HT1080 (cell line): Measurements from ENCODE around the gene FREM1. TPM values are rescaled to one million over a fixed set of nuclear protein-coding genes. Genes with fewer than 3 reads are reported as not detected.
A peak's percentile ranks its signal among the peaks of the same experiment; 100 is the strongest.

ENCODE experiments used
- DNase-seq: peaks from one replicate; pipeline ENCODE4 v3.0.0-alpha.2; 2015; ENCODE audit warnings: low read depth
- small RNA-seq: library from RNA; depleted of rRNA; stranded (forward); fragments of <200 nt; gene quantifications from one replicate; pipeline ENCODE3, GENCODE V24; 2014
- total RNA-seq: library from RNA; depleted of rRNA; stranded (reverse); fragments of >200 nt; shearing (Covaris generic); gene quantifications from 2 replicates; pipeline ENCODE4 v1.2.3, GENCODE V29; 2014; rRNA removed

FREM1 gene
- total RNA-seq, 1 experiment from 2014 or later: 0.05 TPM

DNA sequence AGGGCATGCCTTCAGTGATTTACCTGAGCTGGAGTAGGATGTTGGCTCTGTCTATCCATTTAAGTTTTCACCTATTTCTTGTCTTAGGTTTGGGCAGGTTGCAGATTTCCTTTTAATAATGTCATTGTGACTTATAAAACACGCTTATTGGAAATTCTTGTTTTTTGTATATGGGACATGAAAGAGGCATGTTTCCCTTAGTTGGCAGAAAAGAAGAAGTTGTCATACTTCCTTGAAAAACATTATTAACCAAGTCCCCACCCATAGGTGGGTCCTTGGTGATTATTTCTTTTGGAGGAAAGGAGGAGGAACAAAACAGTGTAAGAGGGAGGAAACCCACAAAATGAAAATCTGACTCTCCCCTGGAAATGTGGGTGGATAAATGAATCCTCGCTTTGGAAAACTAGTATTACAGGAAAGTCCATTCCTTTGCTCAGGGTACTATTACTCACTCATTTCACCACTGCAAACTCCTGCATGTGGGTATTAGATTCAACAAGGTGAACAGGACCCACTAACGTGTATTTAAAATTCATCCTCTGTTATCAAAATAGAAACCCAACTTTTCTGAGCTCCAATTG, 197.0 kb downstream of the FREM1 start:
- DNase-seq: no peak

DNA sequence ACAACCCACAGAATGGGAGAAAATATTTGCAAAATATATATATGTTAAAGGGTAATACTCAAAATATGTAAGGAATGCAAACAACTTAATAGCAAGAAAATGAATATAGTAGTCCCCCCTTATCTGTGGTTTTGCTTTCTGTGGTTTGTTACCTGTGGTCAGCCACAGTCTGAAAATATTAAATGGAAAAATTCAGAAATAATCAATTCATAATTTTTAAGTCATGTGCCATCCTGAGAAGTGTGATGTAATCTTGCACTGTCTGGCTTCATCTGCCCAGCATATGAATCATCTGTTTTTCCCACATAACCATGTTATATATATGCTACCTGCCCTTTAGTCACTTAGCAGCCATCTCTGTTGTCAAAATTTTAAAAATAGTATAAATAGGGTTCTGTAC, 199.4 kb downstream of the FREM1 start:
- DNase-seq: peak; percentile 45

DNA sequence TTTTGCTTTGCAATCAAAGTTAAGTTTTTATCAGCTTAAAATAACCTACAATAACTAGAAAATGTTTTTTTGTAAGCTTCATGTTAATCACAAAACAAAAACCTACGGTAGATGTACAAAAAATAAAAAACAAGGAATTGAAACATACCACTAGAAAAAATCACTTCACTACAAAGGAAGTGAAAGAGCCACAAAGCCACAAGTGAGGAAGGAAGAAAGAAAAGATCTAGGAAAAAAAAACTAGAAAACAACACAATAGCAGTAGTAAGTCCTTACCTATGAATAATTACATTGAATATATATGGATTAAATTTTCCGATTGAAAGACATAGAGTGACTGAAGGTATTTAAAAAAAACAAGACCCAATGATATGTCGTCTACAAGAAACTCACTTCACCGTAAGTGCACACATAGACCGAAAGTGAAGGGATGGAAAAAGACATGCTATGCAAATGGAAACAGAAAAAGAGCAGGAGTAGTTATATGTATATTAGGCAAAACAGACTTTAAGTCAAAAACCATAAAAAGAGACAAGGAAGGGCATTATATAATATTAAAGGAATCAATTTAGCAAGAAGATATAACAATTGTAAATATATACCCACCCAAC, 203.6 kb downstream of the FREM1 start:
- DNase-seq: no peak

DNA sequence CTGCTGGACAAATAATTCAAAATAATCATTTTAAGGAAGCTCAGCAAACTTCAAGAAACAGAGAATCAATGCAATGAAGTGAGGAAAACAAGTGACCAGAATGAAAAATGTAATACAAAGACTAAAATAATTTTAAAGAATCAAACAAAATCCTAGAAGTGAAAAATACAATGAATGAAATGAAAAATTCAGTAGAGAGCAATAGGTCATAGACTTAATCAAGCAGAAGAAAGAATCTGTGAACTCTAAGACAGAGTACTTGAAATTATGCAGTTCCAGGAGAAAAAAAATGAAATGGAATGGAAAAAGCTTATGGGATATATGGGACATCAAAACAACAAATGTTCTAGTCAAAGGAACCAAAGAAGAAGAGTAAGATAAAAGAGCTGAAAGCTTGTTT, 205.1 kb downstream of the FREM1 start:
- no peak for DNase-seq

DNA sequence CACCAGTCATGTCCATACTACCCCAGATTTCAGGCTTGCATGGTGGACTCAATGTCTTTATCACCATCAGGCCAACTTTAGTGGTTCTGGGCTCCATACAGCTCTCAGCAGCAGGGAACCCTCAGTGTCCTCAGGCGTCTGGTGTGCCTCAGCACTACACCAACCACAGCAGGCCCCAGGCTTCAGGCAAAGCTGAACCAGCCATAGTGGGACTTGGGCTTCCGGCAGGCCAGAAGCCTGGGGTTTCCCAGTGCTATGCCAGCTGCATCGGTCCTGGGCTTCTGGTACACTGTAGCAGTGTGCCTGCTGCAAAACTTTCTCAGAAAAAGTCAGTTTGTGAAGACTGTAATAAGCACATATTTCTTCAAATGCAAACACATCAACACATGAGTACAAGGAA, 205.9 kb downstream of the FREM1 start:
- DNase-seq: no peak

DNA sequence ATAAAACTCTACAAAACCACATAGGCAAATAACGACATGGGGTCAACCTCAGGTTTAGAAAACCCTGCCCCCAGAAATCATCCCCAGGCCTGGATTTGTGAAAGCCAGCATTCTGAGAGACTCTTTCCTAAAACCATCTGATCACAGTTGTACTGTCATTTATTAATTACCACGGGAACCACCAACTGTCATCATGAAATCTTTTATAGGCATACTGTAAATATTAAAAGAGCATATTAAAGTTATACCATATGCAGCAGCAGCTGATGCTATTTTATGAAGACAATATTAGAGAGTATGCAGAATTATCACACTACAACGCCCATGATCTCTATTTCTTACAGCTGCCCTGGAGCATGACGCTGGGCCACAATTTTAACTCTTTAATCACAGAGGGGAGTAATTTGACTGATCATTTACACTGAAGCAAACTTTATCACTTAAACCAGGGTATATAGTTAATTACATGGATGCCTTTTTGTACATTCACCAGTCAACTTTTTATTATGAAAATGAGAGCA, 208.0 kb downstream of the FREM1 start:
- no peak for DNase-seq

DNA sequence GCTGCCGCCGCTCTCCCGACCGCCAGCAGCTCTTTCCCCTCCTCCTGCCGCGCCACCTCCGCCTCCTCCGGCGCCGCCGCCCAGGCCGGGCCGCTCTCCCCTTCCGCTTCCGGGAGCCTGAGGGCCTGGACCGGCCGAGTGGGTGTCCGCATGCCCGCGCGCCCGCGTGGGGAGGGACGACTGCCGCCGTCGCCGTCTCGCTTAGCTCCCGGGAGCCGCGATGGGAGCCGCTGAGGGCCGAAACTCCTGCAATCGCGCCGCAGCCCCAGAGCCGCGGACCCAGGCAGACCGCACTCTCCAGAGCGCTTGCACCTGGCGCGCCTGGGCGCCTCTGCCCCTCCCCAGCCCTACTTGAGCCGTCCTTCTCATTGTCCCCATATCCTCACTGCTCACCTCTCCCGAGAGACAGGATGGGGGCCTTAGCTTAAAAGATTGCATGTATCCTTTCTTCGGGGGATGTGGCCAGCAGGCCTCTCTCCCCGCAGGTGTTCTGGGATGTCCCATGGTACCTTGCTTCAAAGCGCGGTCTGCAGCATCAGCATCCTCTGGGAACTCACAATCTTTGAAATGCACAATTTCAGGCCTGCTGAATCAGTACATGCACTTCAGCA, 216.9 kb downstream of the FREM1 start, which contains the start of gene ZDHHC21:
ZDHHC21 (minus strand) TSS at position 182 of the 611 bp plus-strand sequence. CDS start 19,092 bp downstream, outside the sequence.
- DNase-seq: peak; percentile 55

DNA sequence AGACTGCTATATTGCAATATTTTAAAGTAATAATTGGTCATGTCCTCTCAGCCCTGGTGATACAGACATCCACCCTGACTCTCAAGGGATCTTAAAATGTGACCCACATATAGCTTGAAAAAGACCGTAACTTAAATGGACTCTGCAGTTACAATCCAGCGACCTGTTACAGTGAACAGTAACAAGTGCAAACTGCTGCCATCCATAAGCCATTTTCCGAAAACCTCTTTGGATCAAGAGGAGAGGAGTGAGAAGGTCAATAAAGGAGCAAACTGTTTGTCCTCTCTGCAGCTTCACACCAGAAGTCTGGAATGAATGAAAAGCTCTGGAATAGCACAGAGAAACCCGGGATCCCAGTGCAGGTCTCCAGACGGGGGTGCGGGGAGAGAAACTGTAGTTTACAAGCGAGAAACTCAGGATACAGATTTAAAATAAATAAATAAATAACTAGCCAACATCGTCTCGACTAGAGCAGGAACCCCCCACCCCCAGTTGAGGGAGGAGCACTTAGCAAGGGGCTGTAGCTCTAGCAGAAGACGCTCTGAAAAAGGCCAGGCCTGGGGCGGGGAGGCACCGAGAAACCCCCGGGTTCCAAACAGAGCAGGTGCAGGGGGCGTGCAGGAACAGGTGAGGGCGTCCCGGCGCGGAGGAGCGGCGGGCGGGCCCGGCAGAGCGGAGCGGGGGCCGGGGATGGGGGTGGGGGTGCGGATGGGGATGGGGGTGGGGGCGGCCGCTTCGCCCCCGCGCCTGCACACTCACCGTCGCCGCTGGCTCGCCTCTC, 217.6 kb downstream of the FREM1 start:
- DNase-seq: peak; percentile 16

DNA sequence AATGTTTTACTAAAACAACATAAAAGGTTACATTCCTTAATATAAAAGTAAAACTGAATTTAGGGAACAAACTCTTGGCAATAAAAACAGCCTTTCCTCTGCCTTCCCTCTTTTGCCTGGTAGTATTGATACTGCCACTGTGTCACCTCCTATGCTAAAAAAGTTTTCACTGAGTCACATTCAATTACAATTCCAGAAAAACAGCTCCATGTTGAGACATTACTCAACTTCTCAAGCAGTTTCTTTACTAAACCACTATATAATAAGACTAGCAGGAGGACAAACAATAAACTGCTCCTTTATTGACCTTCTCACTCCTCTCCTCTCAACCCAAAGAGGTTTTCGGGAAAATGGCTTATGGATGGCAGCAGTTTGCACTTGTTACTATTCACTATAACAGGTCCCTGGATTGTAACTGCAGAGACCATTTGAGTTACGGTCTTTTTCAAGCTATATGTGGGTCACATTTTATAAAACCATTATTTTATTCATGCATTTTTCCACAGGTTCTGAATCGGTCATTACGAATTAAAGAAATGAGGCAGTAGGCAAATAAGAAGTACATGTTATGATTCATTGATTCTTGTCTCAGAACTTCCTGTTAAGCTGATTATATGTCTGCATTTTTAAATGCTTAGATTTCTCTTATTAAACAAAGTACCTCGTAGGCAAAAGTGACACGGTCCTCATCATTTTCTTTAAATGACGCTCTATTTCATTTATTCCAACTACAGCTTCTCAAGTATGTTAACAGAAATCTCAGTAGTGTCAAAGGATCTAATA, 219.1 kb downstream of the FREM1 start:
- no peak for DNase-seq

DNA sequence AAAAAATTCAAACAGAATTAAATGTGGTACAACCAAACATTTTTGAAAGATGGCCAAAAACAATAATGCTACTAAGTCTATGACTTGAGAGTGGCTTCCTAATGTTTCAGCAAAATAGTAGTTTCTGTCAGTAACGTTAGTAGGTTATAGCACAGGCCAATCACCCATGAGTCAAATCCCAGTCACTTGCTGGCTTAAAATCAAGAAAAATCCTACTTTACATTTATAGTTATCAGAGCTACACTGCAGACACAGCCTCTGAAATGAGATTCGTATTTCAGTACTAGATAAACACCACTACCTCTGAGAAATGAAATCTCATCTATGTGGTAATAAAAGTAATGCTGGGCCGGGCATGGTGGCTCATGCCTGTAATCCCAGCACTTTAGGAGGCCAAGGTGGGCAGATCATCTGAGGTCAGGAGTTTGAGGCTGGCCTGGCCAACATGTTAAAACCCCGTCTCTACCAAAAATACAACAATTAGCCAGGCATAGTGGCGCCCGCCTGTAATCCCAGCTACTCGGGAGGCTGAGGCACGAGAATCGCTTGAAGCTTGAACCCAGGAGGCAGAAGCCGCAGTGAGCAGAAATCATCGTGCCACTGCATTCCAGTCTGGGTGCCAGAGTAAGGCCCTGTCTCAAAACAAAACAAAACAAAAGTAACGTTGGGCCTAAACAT, 223.0 kb downstream of the FREM1 start:
- peak; percentile 81 for DNase-seq

DNA sequence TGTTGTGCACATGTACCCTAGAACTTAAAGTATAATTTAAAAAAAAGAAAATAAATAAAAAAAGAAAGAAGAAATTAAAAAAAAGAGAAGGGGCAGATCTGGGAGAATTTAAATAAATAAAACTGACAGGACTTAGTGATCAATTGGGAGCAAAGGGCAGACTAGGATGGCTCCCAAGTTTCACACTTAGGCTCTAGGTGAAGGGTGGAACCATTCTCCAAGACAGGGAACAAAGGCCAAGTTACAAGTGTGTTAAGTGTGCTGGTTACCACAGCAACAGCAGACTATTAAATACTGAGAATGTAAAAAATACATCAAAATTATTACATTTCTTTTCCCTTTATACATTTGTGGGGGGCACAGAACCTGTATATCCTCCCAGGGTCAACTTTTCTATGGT, 224.1 kb downstream of the FREM1 start:
- no peak for DNase-seq

Small RNA genes lying within 50 kb of the gene (small RNA-seq; reads per million reads assigned to genes)
- gene RNU6-1260P: not detected

Other genes with a start within 250 kb of the FREM1 start
- gene ZDHHC21, start 217.0 kb downstream of the FREM1 start, total RNA-seq: 5.8 and 7.4 TPM in 2 replicates
- gene CER1, start 187.7 kb downstream of the FREM1 start, total RNA-seq: not detected in 2 replicates